HG02981 (cell line): ENCODE measurements around the gene SORL1.
"Not testable (repeated sequence)": the region's sequence is repeated elsewhere in the genome, so short reads cannot be mapped to it uniquely, and the experiment has no call there.

Experiments
- ATAC-seq: cut with Tn5 transposase; IDR thresholded peaks from one replicate; pipeline ENCODE4 v1.9.1; 2021; ENCODE audit warnings: mild to moderate bottlenecking, moderate library complexity; ENCODE audit not compliant: unreplicated experiment

The SORL1 gene

GRCh38 chr11:121611242-121611641 is 159.1 kb downstream of the SORL1 start:
- no peak for ATAC-seq

GRCh38 chr11:121613724-121614123 is 161.6 kb downstream of the SORL1 start:
- ATAC-seq: no peak

- no peak for ATAC-seq
These were observed 162.6 kb downstream of the SORL1 start for GRCh38 chr11:121614636-121615240.

GRCh38 chr11:121615501-121615900 is 163.4 kb downstream of the SORL1 start:
- no peak for ATAC-seq

- no peak for ATAC-seq
These were observed 166.4 kb downstream of the SORL1 start for GRCh38 chr11:121618516-121618915.

GRCh38 chr11:121625777-121626506 is 173.8 kb downstream of the SORL1 start:
- no peak for ATAC-seq

GRCh38 chr11:121626507-121626875 is 174.4 kb downstream of the SORL1 start:
- ATAC-seq: no peak

- ATAC-seq: no peak
These were observed 174.9 kb downstream of the SORL1 start for GRCh38 chr11:121626980-121627379.

- no peak for ATAC-seq
These were observed 177.9 kb downstream of the SORL1 start for GRCh38 chr11:121630041-121630440.

GRCh38 chr11:121631456-121631855 is 179.3 kb downstream of the SORL1 start:
- no peak for ATAC-seq

- ATAC-seq: no peak
These were observed 182.2 kb downstream of the SORL1 start for GRCh38 chr11:121634273-121634672.

GRCh38 chr11:121634889-121635288 is 182.8 kb downstream of the SORL1 start:
- ATAC-seq: no peak

GRCh38 chr11:121636081-121636799 is 184.1 kb downstream of the SORL1 start:
- ATAC-seq: no peak

- ATAC-seq: no peak
These were observed 184.7 kb downstream of the SORL1 start for GRCh38 chr11:121636800-121637176.

- ATAC-seq: not testable (repeated sequence)
These were observed 185.5 kb downstream of the SORL1 start for GRCh38 chr11:121637587-121637986.

- no peak for ATAC-seq
These were observed 191.5 kb downstream of the SORL1 start for GRCh38 chr11:121643479-121644186.

- no peak for ATAC-seq
These were observed 192.0 kb downstream of the SORL1 start for GRCh38 chr11:121644187-121644512.

GRCh38 chr11:121645001-121645400 is 192.9 kb downstream of the SORL1 start:
- no peak for ATAC-seq

GRCh38 chr11:121645596-121645995 is 193.5 kb downstream of the SORL1 start:
- no peak for ATAC-seq

- ATAC-seq: no peak
These were observed 196.2 kb downstream of the SORL1 start for GRCh38 chr11:121648306-121648705.

GRCh38 chr11:121649798-121650197 is 197.7 kb downstream of the SORL1 start:
- no peak for ATAC-seq
